Mesenchymal stem cell (in vitro differentiated cells and primary cell): ENCODE results near the gene HIKESHI. TPM values are rescaled to one million over a fixed set of nuclear protein-coding genes. Genes with fewer than 3 reads are reported as not detected.

Source experiments
- DNase-seq: peaks from one replicate; pipeline ENCODE4 v3.0.0-alpha.2; 2013
- H2AFZ ChIP-seq: one replicate; pipeline ENCODE4 v1.6.1; 2013; ENCODE audit warnings: low read depth, mild to moderate bottlenecking, control low read depth, inconsistent platforms, low read length, moderate library complexity
- H2AK5ac ChIP-seq: 2 replicates; pipeline ENCODE4 v1.6.1; 2013; ENCODE audit warnings: low read length, moderate library complexity, mild to moderate bottlenecking, inconsistent platforms; ENCODE audit not compliant: severe bottlenecking
- H2BK120ac ChIP-seq: one replicate; pipeline ENCODE4 v1.6.1; 2013; ENCODE audit warnings: low read depth, mild to moderate bottlenecking, inconsistent platforms, low read length, moderate library complexity
- H2BK12ac ChIP-seq, 2 experiments: one replicate each; pipeline ENCODE4 v1.6.1; 2013; ENCODE audit warnings: inconsistent platforms in 2 of 2, low read length in 2 of 2, mild to moderate bottlenecking in 2 of 2, moderate library complexity in 2 of 2, control low read depth in 1 of 2
- H2BK15ac ChIP-seq: one replicate; pipeline ENCODE4 v1.6.1; 2013; ENCODE audit warnings: mild to moderate bottlenecking, low read depth, inconsistent platforms; ENCODE audit not compliant: poor library complexity, severe bottlenecking
- H2BK5ac ChIP-seq: 2 replicates; pipeline ENCODE4 v1.6.1; 2013; ENCODE audit warnings: low read depth, mild to moderate bottlenecking, low read length, control low read depth, inconsistent platforms; ENCODE audit not compliant: poor library complexity, severe bottlenecking
- H3K14ac ChIP-seq, 2 experiments: one replicate each; pipeline ENCODE4 v1.6.1; 2013; ENCODE audit warnings: inconsistent platforms in 2 of 2, low read length in 2 of 2, control low read depth in 1 of 2, mild to moderate bottlenecking in 1 of 2, moderate library complexity in 1 of 2
- H3K18ac ChIP-seq, 2 experiments: one replicate each; pipeline ENCODE4 v1.6.1; 2013; ENCODE audit warnings: inconsistent platforms in 2 of 2, low read length in 2 of 2, control low read depth in 1 of 2, low read depth in 1 of 2, mild to moderate bottlenecking in 1 of 2
- H3K23ac ChIP-seq, 2 experiments: one replicate each; pipeline ENCODE4 v1.6.1; 2013; ENCODE audit warnings: inconsistent platforms in 2 of 2, low read length in 2 of 2, mild to moderate bottlenecking in 2 of 2, moderate library complexity in 2 of 2, control low read depth in 1 of 2
- H3K27ac ChIP-seq: 2 replicates; pipeline ENCODE4 v1.5.1; 2013; ENCODE audit warnings: mild to moderate bottlenecking, moderate library complexity, low read length, control low read depth, inconsistent platforms; ENCODE audit not compliant: poor library complexity, severe bottlenecking
- H3K27me3 ChIP-seq, 2 experiments: 2 replicates each; pipeline versions ENCODE4 v1.6.1 to v1.7.0; 2013; ENCODE audit warnings: low read length in 2 of 2, mild to moderate bottlenecking in 2 of 2, moderate library complexity in 2 of 2, control low read depth in 1 of 2, inconsistent platforms in 1 of 2; ENCODE audit not compliant: control insufficient read depth in 1 of 2, insufficient read depth in 1 of 2
- H3K36me3 ChIP-seq, 2 experiments: 2 replicates each; pipeline versions ENCODE4 v1.6.1 to v1.7.0; 2013; ENCODE audit warnings: low read length in 2 of 2, control low read depth in 1 of 2, inconsistent platforms in 1 of 2, low read depth in 1 of 2, mild to moderate bottlenecking in 1 of 2; ENCODE audit not compliant: insufficient read depth in 2 of 2, control insufficient read depth in 1 of 2
- H3K4ac ChIP-seq, 2 experiments: one replicate each; pipeline ENCODE4 v1.6.1; 2013; ENCODE audit warnings: inconsistent platforms in 2 of 2, low read length in 2 of 2, mild to moderate bottlenecking in 2 of 2, moderate library complexity in 2 of 2, control low read depth in 1 of 2, low read depth in 1 of 2
- H3K4me1 ChIP-seq: 2 replicates; pipeline ENCODE4 v1.6.1; 2013; ENCODE audit warnings: low read depth, low read length, control low read depth; ENCODE audit not compliant: control insufficient read depth, insufficient read depth
- H3K4me2 ChIP-seq: 2 replicates; pipeline ENCODE4 v1.6.1; 2013; ENCODE audit warnings: low read length, mild to moderate bottlenecking, inconsistent platforms; ENCODE audit not compliant: poor library complexity, severe bottlenecking
- H3K4me3 ChIP-seq, 2 experiments: 2 replicates each; pipeline versions ENCODE4 v1.5.1 to v1.7.0; 2013; ENCODE audit warnings: low read length in 2 of 2, mild to moderate bottlenecking in 2 of 2, control low read depth in 1 of 2, low read depth in 1 of 2; ENCODE audit not compliant: insufficient read depth in 1 of 2
- H3K79me1 ChIP-seq: replicated peaks from 2 replicates; pipeline ENCODE4 v1.6.1; 2013; ENCODE audit warnings: mild to moderate bottlenecking, control low read depth, low read length, inconsistent platforms; ENCODE audit not compliant: poor library complexity, severe bottlenecking
- H3K9ac ChIP-seq: 2 replicates; pipeline ENCODE4 v1.7.0; 2013; ENCODE audit warnings: mild to moderate bottlenecking, low read length, moderate library complexity
- H3K9me3 ChIP-seq: 2 replicates; pipeline ENCODE4 v1.7.0; 2013; ENCODE audit warnings: mild to moderate bottlenecking, low read length; ENCODE audit not compliant: control insufficient read depth
- H4K8ac ChIP-seq: one replicate; pipeline ENCODE4 v1.6.1; 2013; ENCODE audit warnings: inconsistent platforms, mild to moderate bottlenecking, low read length, moderate library complexity
- H4K91ac ChIP-seq: one replicate; pipeline ENCODE4 v1.6.1; 2013; ENCODE audit warnings: mild to moderate bottlenecking, low read length, inconsistent platforms
- WGBS: methylation state at CpG from one replicate; pipeline ENCODE4 v1.1.7; 2013; ENCODE audit warnings: mixed read lengths; 5-methylcytosine and 5-hydroxymethylcytosine counted together
- polyA plus RNA-seq, 2 experiments: library from polyadenylated mRNA; stranded (reverse); fragments of 200-250 nt; gene quantifications; one replicate each; pipeline ENCODE4 v1.2.3, GENCODE V29; 2013

Gene HIKESHI
- 79.9 TPM for polyA plus RNA-seq (2013, experiment 1 of 2)
- 90.6 TPM for polyA plus RNA-seq (2013, experiment 2 of 2)

- H3K4ac ChIP-seq, result peak within 1 kb of the TSS; percentile 90 to 99
These were observed at the start of gene HIKESHI for GRCh38 chr11:86302092-86302793. TSS of gene HIKESHI (plus strand) at chr11:86302240. CDS start at chr11:86302449, 209 bp downstream.

GRCh38 chr11:86255896-86256295, 46.1 kb upstream of the HIKESHI start:
- Histone ChIP-seq H4K91ac (no peak overlapping the region), H3K27me3 (no peaks in the 10 kb centered on the region), H3K36me3 (peaks cover 6 to 34% of the 10 kb centered on the region in 2 experiments), H2BK5ac (no peak overlapping the region), H3K4me2 (no peak overlapping the region), H3K4ac (no peak overlapping the region), H2BK120ac (no peak overlapping the region), H4K8ac (no peak overlapping the region), H2BK15ac (no peak overlapping the region), H3K14ac (no peak overlapping the region), H3K23ac (no peak overlapping the region), H3K9ac (no peak overlapping the region), H2AK5ac (no peak overlapping the region), H3K79me1 (peaks cover 15% of the 10 kb centered on the region), H3K27ac (no peak overlapping the region), H2BK12ac (no peak overlapping the region), H3K4me1 (no peaks in the 10 kb centered on the region), H2AFZ (no peak overlapping the region), H3K4me3 (no peak overlapping the region), H3K9me3 (no peaks in the 10 kb centered on the region), H3K18ac (no peak overlapping the region)
- DNase-seq, result no peak
- WGBS, result no CpG with 5 or more reads among the region's 1 CpG

More at GRCh38 chr11:86302092-86302793, at the start of gene HIKESHI:
- Histone ChIP-seq H3K27me3 (no peaks in the 10 kb centered on the region), H3K36me3 (peaks cover 0 to 3% of the 10 kb centered on the region in 2 experiments), H3K79me1 (peaks cover 11% of the 10 kb centered on the region), H2BK12ac (peak within 1 kb of the TSS in 1 of 2 experiments; percentile 54), H2BK5ac (peak within 1 kb of the TSS; percentile 84), H3K4me2 (peak within 1 kb of the TSS; percentile 78), H3K23ac (peak within 1 kb of the TSS in 1 of 2 experiments; percentile 89), H2BK120ac (peak within 1 kb of the TSS; percentile 71), H4K91ac (peak within 1 kb of the TSS; percentile 93), H3K14ac (peak within 1 kb of the TSS; percentile 25 to 88), H2AFZ (peak within 1 kb of the TSS; percentile 98), H3K27ac (peak within 1 kb of the TSS; percentile 72), H3K4me3 (peak within 1 kb of the TSS; percentile 93 to 97), H3K9ac (peak within 1 kb of the TSS; percentile 92), H2AK5ac (peak within 1 kb of the TSS; percentile 91), H2BK15ac (peak within 1 kb of the TSS; percentile 48), H3K9me3 (no peaks in the 10 kb centered on the region), H4K8ac (peak within 1 kb of the TSS; percentile 100), H3K4me1 (no peaks in the 10 kb centered on the region), H3K18ac (peak within 1 kb of the TSS; percentile 97 to 100)
- under 1% methylated on average over 30 of the region's 30 CpGs for WGBS
- DNase-seq, result peak; percentile 95

- no peak for DNase-seq
- H2AK5ac ChIP-seq, result no peak overlapping the region
- no peak overlapping the region for H4K91ac ChIP-seq
- H3K27ac ChIP-seq, result no peak overlapping the region
- H3K4ac ChIP-seq, result no peak overlapping the region
- H3K9ac ChIP-seq, result no peak overlapping the region
- H3K36me3 ChIP-seq, result peaks cover 11 to 38% of the 10 kb centered on the region in 2 experiments
- H2BK12ac ChIP-seq, result no peak overlapping the region
- no peaks in the 10 kb centered on the region for H3K27me3 ChIP-seq
- peaks cover 21% of the 10 kb centered on the region for H3K79me1 ChIP-seq
- no peak overlapping the region for H4K8ac ChIP-seq
- no peaks in the 10 kb centered on the region for H3K4me1 ChIP-seq
- no peak overlapping the region for H3K4me2 ChIP-seq
- WGBS, result 97% methylated on average over 5 of the region's 6 CpGs
- H2BK5ac ChIP-seq, result no peak overlapping the region
- H2AFZ ChIP-seq, result no peak overlapping the region
- no peak overlapping the region for H3K14ac ChIP-seq
- no peaks in the 10 kb centered on the region for H3K9me3 ChIP-seq
- H2BK15ac ChIP-seq, result no peak overlapping the region
- peak overlapping the region; percentile 8 for H2BK120ac ChIP-seq
- H3K4me3 ChIP-seq, result no peak overlapping the region
- H3K18ac ChIP-seq, result no peak overlapping the region
- H3K23ac ChIP-seq, result no peak overlapping the region
These were observed 45.4 kb upstream of the HIKESHI start for GRCh38 chr11:86256608-86257007.

- peaks cover 13 to 46% of the 10 kb centered on the region in 2 experiments for H3K36me3 ChIP-seq
- H3K4me2 ChIP-seq, result no peak overlapping the region
- no peak overlapping the region for H2BK12ac ChIP-seq
- no peaks in the 10 kb centered on the region for H3K27me3 ChIP-seq
- H3K9ac ChIP-seq, result no peak overlapping the region
- no peak overlapping the region for H2BK120ac ChIP-seq
- no peaks in the 10 kb centered on the region for H3K4me1 ChIP-seq
- no peak overlapping the region for H3K18ac ChIP-seq
- no peak overlapping the region for H2AK5ac ChIP-seq
- no peak overlapping the region for H2BK15ac ChIP-seq
- H4K8ac ChIP-seq, result no peak overlapping the region
- H3K4me3 ChIP-seq, result no peak overlapping the region
- no peaks in the 10 kb centered on the region for H3K9me3 ChIP-seq
- no peak overlapping the region for H3K4ac ChIP-seq
- no peak overlapping the region for H4K91ac ChIP-seq
- H2BK5ac ChIP-seq, result no peak overlapping the region
- no peak overlapping the region for H3K14ac ChIP-seq
- H3K79me1 ChIP-seq, result peaks cover 22% of the 10 kb centered on the region
- no peak overlapping the region for H3K23ac ChIP-seq
- H2AFZ ChIP-seq, result no peak overlapping the region
- no peak for DNase-seq
- H3K27ac ChIP-seq, result no peak overlapping the region
These were observed 44.6 kb upstream of the HIKESHI start for GRCh38 chr11:86257446-86257845.
